ENCODE results near the gene POLRMT.
A peak's percentile ranks its signal among the peaks of the same experiment; 100 is the strongest.

POLRMT gene

GRCh38 chr19:639253-640160 is 6.2 kb upstream of the POLRMT start, which contains the start of gene FGF22 (continued):
- TF ChIP-seq ZBTB11 (tag by site-specific recombination; conservative IDR thresholded peaks at IDR 0.05; ENCODE audit: low read depth), result no peak
- peak; percentile 82 for TF ChIP-seq ZBTB26 (tag by site-specific recombination; optimal IDR thresholded peaks at IDR 0.05)
- TF ChIP-seq PRDM2 (tag by site-specific recombination; IDR thresholded peaks at IDR 0.05; ENCODE audit: borderline replicate concordance), result no peak
- no peak for TF ChIP-seq PRDM4 (tag by site-specific recombination; IDR thresholded peaks at IDR 0.05)
- no peak for TF ChIP-seq ZNF677 (tag by site-specific recombination; IDR thresholded peaks at IDR 0.05)
- no peak for TF ChIP-seq ZNF391 (tag by site-specific recombination; IDR thresholded peaks at IDR 0.05; ENCODE audit: borderline replicate concordance, low read depth)
- TF ChIP-seq ZNF274 (IDR thresholded peaks at IDR 0.05; ENCODE audit: low read length), result no peak
- TF ChIP-seq ZNF274 (tag by site-specific recombination; IDR thresholded peaks at IDR 0.05; ENCODE audit: borderline replicate concordance), result no peak
- TF ChIP-seq KLF10 (tag by site-specific recombination; IDR thresholded peaks at IDR 0.05), result peak; percentile 77
- no peak for TF ChIP-seq ZNF10 (tag by site-specific recombination; IDR thresholded peaks at IDR 0.05)
- TF ChIP-seq ZNF16 (tag by site-specific recombination; IDR thresholded peaks at IDR 0.05; ENCODE audit: low read depth), result no peak
- TF ChIP-seq TRIM28 (IDR thresholded peaks at IDR 0.05; ENCODE audit: borderline replicate concordance, low read length), result no peak
- TF ChIP-seq ZNF19 (tag by site-specific recombination; IDR thresholded peaks at IDR 0.05; ENCODE audit: low read depth), result no peak
- no peak for TF ChIP-seq MEIS1 (CRISPR knock-in tag; IDR thresholded peaks at IDR 0.05; ENCODE audit: borderline replicate concordance)
- TF ChIP-seq HOXA7 (CRISPR knock-in tag; IDR thresholded peaks at IDR 0.05; ENCODE audit: borderline replicate concordance), result no peak
- TF ChIP-seq ZNF416 (tag by site-specific recombination; IDR thresholded peaks at IDR 0.05), result no peak
- no peak for TF ChIP-seq TCF7L2 (IDR thresholded peaks at IDR 0.05; ENCODE audit: borderline replicate concordance, low read depth, low read length)
- no peak for TF ChIP-seq ZNF202 (tag by site-specific recombination; IDR thresholded peaks at IDR 0.05; ENCODE audit: borderline replicate concordance)
- no peak for TF ChIP-seq ZNF280C (tag by site-specific recombination; IDR thresholded peaks at IDR 0.05)
- TF ChIP-seq ZNF623 (tag by site-specific recombination; IDR thresholded peaks at IDR 0.05), result no peak
- no peak for TF ChIP-seq ZNF394 (tag by site-specific recombination; IDR thresholded peaks at IDR 0.05; ENCODE audit: borderline replicate concordance)
- no peak for TF ChIP-seq ZNF133 (tag by site-specific recombination; IDR thresholded peaks at IDR 0.05)
